ENCODE measurements around the gene TMEM273. TPM values are rescaled to one million over a fixed set of nuclear protein-coding genes. Genes with fewer than 3 reads are reported as not detected.

Gene TMEM273
- total RNA-seq, 1 experiment from 2014 or later: 0.09 TPM

DNA sequence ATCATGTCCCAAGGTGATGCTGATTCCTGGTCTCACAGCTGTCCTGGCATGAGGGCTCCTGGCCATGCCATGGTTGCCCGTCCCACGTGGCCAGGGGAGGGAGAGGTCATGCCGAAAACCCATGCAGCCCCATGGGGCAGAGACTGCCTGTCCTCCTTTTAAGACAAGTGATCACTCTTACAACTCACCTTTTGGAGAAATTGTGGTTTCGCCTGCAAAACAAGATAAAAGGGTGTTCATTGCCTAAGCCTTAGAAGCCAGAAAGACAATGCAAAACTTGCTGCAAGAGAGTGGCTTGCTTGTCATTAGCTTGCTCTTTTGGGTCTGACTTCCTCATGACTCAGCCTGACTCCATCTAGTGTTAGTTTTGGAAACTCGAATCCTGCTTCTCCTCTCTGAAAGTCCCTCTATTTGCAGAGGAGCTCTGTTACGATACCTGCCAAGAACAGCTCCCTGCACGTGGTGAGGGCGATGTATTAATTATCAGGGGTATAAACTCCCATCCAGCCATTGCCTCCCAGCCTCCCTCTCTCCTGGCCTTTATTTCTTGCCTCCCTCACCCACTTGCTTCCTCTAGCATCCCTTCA is 26.7 kb downstream of the TMEM273 start:
- H3K4me3 Mint-ChIP-seq: no peak overlapping the region
- peaks cover 5% of the 10 kb centered on the region; the same call in 1 of the 2 replicates for H3K9me3 Mint-ChIP-seq
- TF ChIP-seq CREB1 (CRISPR knock-in tag; IDR thresholded peaks at IDR 0.05) (no peak), ZNF232 (CRISPR knock-in tag; IDR thresholded peaks at IDR 0.05) (no peak), EMX1 (CRISPR knock-in tag; IDR thresholded peaks at IDR 0.05) (no peak), IRF2 (CRISPR knock-in tag; IDR thresholded peaks at IDR 0.05; ENCODE audit: borderline replicate concordance, low read depth) (no peak), GRHL2 (CRISPR knock-in tag; IDR thresholded peaks at IDR 0.05; ENCODE audit: insufficient replicate concordance, severe bottlenecking) (no peak)
- TF ChIP-seq, protein P1, sequence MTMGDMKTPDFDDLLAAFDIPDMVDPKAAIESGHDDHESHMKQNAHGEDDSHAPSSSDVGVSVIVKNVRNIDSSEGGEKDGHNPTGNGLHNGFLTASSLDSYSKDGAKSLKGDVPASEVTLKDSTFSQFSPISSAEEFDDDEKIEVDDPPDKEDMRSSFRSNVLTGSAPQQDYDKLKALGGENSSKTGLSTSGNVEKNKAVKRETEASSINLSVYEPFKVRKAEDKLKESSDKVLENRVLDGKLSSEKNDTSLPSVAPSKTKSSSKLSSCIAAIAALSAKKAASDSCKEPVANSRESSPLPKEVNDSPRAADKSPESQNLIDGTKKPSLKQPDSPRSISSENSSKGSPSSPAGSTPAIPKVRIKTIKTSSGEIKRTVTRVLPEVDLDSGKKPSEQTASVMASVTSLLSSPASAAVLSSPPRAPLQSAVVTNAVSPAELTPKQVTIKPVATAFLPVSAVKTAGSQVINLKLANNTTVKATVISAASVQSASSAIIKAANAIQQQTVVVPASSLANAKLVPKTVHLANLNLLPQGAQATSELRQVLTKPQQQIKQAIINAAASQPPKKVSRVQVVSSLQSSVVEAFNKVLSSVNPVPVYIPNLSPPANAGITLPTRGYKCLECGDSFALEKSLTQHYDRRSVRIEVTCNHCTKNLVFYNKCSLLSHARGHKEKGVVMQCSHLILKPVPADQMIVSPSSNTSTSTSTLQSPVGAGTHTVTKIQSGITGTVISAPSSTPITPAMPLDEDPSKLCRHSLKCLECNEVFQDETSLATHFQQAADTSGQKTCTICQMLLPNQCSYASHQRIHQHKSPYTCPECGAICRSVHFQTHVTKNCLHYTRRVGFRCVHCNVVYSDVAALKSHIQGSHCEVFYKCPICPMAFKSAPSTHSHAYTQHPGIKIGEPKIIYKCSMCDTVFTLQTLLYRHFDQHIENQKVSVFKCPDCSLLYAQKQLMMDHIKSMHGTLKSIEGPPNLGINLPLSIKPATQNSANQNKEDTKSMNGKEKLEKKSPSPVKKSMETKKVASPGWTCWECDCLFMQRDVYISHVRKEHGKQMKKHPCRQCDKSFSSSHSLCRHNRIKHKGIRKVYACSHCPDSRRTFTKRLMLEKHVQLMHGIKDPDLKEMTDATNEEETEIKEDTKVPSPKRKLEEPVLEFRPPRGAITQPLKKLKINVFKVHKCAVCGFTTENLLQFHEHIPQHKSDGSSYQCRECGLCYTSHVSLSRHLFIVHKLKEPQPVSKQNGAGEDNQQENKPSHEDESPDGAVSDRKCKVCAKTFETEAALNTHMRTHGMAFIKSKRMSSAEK (CRISPR knock-in tag; IDR thresholded peaks at IDR 0.05; ENCODE audit: borderline replicate concordance): no peak
- TF ChIP-seq, protein P2, sequence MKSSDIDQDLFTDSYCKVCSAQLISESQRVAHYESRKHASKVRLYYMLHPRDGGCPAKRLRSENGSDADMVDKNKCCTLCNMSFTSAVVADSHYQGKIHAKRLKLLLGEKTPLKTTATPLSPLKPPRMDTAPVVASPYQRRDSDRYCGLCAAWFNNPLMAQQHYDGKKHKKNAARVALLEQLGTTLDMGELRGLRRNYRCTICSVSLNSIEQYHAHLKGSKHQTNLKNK (CRISPR knock-in tag; IDR thresholded peaks at IDR 0.05): no peak
- TF ChIP-seq, protein P3, sequence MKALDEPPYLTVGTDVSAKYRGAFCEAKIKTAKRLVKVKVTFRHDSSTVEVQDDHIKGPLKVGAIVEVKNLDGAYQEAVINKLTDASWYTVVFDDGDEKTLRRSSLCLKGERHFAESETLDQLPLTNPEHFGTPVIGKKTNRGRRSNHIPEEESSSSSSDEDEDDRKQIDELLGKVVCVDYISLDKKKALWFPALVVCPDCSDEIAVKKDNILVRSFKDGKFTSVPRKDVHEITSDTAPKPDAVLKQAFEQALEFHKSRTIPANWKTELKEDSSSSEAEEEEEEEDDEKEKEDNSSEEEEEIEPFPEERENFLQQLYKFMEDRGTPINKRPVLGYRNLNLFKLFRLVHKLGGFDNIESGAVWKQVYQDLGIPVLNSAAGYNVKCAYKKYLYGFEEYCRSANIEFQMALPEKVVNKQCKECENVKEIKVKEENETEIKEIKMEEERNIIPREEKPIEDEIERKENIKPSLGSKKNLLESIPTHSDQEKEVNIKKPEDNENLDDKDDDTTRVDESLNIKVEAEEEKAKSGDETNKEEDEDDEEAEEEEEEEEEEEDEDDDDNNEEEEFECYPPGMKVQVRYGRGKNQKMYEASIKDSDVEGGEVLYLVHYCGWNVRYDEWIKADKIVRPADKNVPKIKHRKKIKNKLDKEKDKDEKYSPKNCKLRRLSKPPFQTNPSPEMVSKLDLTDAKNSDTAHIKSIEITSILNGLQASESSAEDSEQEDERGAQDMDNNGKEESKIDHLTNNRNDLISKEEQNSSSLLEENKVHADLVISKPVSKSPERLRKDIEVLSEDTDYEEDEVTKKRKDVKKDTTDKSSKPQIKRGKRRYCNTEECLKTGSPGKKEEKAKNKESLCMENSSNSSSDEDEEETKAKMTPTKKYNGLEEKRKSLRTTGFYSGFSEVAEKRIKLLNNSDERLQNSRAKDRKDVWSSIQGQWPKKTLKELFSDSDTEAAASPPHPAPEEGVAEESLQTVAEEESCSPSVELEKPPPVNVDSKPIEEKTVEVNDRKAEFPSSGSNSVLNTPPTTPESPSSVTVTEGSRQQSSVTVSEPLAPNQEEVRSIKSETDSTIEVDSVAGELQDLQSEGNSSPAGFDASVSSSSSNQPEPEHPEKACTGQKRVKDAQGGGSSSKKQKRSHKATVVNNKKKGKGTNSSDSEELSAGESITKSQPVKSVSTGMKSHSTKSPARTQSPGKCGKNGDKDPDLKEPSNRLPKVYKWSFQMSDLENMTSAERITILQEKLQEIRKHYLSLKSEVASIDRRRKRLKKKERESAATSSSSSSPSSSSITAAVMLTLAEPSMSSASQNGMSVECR (CRISPR knock-in tag; IDR thresholded peaks at IDR 0.05; ENCODE audit: borderline replicate concordance): no peak
- TF ChIP-seq, protein P4, sequence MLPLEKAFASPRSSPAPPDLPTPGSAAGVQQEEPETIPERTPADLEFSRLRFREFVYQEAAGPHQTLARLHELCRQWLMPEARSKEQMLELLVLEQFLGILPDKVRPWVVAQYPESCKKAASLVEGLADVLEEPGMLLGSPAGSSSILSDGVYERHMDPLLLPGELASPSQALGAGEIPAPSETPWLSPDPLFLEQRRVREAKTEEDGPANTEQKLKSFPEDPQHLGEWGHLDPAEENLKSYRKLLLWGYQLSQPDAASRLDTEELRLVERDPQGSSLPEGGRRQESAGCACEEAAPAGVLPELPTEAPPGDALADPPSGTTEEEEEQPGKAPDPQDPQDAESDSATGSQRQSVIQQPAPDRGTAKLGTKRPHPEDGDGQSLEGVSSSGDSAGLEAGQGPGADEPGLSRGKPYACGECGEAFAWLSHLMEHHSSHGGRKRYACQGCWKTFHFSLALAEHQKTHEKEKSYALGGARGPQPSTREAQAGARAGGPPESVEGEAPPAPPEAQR (CRISPR knock-in tag; IDR thresholded peaks at IDR 0.05): no peak
- TF ChIP-seq, protein P5, sequence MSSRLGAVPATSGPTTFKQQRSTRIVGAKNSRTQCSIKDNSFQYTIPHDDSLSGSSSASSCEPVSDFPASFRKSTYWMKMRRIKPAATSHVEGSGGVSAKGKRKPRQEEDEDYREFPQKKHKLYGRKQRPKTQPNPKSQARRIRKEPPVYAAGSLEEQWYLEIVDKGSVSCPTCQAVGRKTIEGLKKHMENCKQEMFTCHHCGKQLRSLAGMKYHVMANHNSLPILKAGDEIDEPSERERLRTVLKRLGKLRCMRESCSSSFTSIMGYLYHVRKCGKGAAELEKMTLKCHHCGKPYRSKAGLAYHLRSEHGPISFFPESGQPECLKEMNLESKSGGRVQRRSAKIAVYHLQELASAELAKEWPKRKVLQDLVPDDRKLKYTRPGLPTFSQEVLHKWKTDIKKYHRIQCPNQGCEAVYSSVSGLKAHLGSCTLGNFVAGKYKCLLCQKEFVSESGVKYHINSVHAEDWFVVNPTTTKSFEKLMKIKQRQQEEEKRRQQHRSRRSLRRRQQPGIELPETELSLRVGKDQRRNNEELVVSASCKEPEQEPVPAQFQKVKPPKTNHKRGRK (CRISPR knock-in tag; IDR thresholded peaks at IDR 0.05; ENCODE audit: borderline replicate concordance): no peak
- TF ChIP-seq, protein P6, sequence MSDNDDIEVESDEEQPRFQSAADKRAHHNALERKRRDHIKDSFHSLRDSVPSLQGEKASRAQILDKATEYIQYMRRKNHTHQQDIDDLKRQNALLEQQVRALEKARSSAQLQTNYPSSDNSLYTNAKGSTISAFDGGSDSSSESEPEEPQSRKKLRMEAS (CRISPR knock-in tag; IDR thresholded peaks at IDR 0.05): no peak
- H3K27me3 Mint-ChIP-seq (ENCODE audit: low read depth): peaks cover 4% of the 10 kb centered on the region; the same call in 1 of the 2 replicates
- H3K36me3 Mint-ChIP-seq: no peaks in the 10 kb centered on the region
- peaks cover 31% of the 10 kb centered on the region for H3K4me1 Mint-ChIP-seq
- ChIA-PET POLR2A (no interaction called here), CTCF (interaction anchor here (0.6 to 1.9 kb wide), 30 partner anchors 10 to 505 kb away, joined by 3 to 12 read pairs (median 4); partner anchors contain the start of genes C10orf71 and VSTM4)
- no peak overlapping the region for H3K27ac Mint-ChIP-seq
- ATAC-seq (peak; percentile 61), DNase-seq (ENCODE audit: low spot score) (no peak)
